Hematopoietic multipotent progenitor cell treated with erythropoietin and hydrocortisone succinate and interleukin-3 and kit ligand, for 15 days (in vitro differentiated cells): ENCODE results near the gene DGAT2L6.

Source experiments
- DNase-seq: peaks from one replicate; pipeline ENCODE4 v3.0.0-alpha.2; 2015; ENCODE audit warnings: low spot score

Gene DGAT2L6, protein sequence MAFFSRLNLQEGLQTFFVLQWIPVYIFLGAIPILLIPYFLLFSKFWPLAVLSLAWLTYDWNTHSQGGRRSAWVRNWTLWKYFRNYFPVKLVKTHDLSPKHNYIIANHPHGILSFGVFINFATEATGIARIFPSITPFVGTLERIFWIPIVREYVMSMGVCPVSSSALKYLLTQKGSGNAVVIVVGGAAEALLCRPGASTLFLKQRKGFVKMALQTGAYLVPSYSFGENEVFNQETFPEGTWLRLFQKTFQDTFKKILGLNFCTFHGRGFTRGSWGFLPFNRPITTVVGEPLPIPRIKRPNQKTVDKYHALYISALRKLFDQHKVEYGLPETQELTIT

DNA sequence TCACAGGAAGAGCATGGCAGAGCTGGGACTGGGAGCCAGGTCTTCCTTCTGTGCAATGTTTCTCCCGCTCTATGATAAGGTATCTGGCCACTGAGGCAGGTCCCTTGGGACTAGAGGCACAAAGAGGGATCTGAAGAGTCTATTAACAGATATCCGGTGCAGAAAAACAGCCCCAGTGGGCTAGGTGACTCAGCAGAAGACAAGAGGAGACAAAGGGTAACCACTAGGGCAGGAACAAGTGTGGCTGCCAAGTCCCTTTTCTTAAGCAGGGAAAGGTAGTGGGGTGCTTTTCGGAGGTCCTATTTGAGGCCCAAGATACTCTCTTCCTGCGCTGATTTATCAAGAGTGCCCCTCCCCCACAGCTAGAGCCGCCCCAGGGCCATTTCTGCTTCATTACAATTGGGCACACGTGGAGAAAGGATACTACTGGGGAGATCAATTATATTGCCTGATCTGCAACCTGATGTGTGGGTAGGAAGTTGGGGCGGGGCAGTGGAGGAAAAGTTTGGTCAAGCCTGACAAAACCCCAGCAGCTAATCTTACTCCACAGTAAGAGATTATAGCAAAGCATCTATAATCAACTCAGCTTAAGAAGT, at the start of gene DGAT2L6:
TSS of gene DGAT2L6 (plus strand) at position 546 of the 596 bp plus-strand sequence. CDS start 100 bp downstream, outside the sequence.
- DNase-seq, result no peak

DNA sequence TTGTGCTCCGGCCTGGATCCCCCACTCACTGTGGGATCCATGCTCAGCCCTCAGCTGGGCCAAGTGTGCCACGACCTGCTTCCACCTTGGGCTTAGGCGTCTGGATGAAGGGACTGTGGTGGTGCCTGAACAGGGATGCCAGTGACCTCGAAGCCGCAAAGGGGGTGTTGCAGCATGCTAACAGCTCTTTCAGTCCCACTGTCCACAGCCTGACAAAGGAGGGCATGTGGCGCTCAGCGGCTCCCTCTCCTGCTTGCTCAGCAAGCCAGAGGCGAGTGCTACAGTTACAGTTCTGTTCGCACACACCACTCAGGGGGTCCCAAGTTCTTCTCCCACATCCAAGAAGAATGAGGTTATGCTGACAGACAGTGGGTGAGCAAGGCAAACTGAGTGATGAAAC, 49.2 kb upstream of the DGAT2L6 start:
- DNase-seq, result no peak

DNA sequence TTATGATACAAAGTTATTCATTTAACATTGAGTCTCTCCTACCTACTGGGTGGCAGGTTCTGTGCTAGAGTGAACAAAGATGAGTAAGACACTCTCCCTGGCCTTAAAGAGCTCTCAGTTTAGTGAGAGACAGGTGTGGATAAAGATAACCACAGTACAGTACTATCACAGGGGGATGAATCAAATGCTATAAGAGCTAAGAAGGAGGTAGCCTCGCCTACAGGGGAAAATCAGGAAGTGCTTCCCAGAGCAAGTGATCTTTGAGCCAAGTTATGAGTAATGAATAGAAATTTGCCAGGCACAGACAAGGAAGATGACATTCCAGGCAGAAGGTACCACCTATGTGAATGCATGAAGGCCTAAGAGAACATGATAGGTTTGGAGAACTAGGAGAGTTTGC, 47.5 kb upstream of the DGAT2L6 start:
- no peak for DNase-seq

DNA sequence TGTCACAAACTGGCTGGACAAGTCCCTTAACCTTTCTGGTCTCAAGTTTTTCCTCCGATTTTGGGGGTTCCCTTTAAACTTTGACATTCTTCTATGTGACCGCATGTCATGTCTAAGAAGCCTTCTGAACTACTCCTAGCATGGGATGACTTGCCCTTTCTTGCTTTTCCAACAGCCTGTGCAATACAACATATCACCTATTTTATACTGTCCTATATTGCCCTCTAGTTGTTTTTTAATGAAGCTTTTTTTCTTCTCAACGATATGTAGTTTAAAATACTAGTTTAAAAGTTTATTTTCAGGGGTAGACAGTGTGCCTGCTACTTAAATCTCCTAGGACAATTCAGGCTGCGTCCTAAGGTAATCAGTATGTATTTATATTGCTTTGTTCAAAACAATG, 45.1 kb upstream of the DGAT2L6 start:
- DNase-seq, result peak; percentile 2

DNA sequence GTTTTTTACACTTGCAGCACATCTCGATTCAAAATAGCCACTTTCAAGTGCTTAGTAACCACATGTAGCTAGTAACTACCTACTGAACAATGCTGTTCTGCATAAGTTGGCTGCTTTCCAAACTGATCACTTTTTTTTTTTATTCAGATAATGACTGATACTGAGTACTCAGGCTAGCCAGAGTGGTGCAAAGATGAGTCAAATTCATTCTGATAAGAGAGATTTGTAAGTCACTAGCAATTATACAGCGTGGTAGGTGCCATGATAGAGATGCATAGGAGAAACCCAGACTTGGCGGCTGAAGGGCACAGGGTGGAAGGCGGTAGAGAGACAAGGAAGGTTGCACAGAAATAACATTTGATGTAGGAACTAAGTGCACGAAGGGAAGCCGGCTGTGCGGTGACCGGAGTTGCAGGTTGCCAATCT, 44.4 kb upstream of the DGAT2L6 start:
- peak; percentile 7 for DNase-seq

DNA sequence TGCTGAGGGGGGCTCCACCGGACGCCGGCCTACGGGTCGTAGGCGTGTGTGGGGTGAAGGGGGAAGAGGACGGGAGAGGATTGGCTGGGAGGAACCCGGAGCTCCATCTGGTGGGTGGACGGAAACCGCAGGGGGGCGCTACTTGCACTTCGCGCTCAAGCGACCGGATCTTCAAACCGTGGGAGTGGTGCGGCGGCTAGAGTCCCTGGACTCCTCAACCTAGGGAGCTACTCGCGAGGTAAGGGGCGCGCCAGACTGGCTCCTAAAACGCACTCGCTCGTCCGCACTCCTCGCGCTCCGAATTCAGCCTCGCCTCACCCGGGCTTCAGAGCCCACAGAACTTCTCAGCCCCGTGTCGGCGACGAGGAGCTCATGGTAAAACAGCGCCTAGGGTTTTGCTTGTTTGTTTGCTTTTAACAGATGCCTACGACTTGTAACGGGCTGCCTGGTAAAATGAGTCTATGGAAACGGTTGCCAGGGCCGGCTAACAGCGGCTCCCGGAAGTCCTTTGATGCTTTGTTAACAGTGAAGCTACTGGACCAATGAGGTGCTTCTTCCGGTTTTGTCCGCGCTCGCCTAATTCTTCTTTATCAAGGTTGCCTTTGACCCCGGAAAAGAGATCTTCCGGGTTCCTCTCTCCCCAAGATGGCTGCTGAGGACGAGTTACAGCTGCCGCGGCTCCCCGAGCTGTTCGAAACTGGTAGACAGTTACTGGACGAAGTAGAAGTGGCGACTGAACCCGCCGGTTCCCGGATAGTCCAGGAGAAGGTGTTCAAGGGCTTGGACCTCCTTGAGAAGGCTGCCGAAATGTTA, 43.8 kb upstream of the DGAT2L6 start, which contains the start of gene IGBP1:
TSS of gene IGBP1 (plus strand) at position 145 of the 813 bp plus-strand sequence. CDS start at position 646, 501 bp downstream.
- peak; percentile 86 for DNase-seq

DNA sequence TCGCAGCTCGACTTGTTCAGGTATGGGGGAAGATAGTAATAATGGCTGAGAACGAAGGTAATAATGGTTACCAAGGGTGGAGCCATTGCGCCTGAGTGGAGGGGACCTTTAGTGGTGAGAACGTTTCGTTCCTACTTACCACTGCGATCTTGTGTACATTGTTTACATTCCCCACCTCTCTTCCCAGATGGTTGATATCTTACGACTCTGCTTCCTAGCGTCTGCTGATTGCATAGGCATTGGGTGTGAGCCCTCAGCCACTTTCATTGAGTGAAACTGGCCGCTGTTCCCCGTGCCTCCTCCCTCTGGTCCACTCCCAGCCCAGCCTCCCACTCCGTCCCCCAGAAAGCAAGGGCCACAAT, 43.2 kb upstream of the DGAT2L6 start:
- no peak for DNase-seq

DNA sequence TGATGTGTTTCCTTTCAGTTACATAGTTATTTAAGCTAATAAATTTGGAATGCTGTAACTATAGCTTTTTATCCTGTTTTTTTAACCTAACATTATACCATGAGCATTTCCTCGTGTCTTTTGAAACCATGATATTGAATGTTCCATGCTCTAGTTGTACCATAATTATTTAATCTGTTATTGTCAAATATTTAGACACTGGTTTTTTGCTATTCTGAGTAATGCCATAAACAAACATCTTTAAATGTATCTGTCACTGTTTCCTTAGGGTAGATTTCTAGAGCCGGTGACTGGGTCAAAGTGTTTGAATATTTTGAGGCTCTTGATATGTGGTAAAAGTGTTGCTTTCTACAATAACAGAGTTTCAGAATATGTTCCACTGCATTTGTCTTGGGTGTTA, 38.7 kb upstream of the DGAT2L6 start:
- DNase-seq, result no peak

DNA sequence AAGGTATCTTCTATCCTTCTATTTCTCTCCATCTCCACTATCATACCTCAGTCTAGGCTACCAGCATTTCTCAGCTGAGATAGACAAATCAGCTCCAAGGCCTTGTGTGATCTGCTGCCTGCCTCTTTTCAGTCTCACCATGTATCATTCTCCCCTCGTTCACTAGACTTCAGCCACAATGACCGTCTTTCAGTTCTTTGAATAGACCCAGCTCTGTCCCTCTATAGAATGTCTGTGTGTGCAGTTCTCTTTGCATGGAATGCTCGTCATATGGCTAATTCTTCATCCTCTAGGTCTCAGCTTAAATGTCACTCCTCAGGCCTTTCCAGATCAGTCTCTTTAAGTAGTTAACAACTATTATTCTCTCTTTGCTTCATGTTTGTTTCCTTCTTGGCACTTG, 37.5 kb upstream of the DGAT2L6 start:
- no peak for DNase-seq

DNA sequence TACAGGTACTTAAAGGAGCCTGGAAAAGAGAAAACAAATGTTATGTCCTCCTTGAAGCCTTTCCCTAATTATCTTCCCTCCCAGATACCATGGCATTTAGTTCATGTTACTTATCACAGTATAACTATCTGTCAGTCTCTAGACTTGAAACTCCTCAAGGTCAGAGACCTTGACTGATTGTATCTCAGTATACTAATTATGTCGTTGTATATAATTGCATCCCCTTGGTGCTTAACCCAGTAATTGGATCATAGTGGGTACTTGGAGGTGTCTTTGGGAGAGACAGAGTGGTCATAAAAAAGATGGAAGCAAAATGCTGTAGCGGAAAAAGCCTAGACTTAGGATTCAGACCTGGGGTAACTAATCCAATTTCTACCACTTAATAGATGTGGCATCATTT, 35.9 kb upstream of the DGAT2L6 start:
- DNase-seq, result no peak

DNA sequence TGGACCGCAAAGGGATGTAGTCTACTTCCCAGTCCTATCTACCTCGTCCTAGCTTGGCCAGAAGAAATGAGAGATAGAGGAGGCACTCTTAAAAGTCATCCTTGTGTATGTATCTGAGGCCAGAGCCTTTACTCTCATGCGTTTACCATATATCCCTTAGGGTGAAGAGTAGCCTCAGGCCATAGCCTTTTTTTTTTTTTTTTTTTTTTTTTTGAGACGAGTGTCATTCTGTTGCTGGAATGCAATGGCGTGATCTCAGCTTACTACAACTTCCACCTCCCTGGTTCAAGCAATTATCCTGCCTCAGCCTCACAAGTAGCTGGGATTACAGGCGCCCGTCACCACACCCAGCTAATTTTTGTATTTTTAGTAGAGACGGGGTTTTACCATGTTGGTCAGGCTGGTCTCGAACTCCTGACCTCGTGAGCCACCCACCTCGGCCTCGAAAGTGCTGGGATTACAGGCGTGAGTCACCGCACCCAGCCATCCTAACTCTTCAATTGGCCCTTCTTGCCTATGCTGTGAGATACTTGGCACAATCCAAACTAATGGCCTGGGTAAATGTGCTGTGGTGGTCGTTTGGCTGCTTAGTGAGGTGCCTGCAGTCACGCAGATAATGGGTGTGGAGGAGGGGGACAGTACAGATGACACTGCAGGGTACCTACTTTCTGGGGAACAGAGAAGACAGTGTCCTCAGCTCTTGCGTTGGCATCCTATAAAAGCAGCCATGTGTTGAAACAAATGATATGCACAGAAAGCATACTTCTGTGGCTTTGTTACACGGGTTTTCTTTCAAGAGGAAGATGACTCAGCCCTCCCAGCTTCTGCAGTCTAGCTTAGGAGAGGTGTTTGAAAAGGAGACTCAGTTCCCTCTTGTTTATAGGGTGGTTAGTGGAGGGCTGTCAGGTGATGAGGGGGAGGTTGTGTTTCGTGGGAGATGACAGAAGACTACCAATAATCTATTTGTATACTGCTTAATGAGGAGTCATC, 10.4 kb upstream of the DGAT2L6 start:
- DNase-seq, result no peak

DNA sequence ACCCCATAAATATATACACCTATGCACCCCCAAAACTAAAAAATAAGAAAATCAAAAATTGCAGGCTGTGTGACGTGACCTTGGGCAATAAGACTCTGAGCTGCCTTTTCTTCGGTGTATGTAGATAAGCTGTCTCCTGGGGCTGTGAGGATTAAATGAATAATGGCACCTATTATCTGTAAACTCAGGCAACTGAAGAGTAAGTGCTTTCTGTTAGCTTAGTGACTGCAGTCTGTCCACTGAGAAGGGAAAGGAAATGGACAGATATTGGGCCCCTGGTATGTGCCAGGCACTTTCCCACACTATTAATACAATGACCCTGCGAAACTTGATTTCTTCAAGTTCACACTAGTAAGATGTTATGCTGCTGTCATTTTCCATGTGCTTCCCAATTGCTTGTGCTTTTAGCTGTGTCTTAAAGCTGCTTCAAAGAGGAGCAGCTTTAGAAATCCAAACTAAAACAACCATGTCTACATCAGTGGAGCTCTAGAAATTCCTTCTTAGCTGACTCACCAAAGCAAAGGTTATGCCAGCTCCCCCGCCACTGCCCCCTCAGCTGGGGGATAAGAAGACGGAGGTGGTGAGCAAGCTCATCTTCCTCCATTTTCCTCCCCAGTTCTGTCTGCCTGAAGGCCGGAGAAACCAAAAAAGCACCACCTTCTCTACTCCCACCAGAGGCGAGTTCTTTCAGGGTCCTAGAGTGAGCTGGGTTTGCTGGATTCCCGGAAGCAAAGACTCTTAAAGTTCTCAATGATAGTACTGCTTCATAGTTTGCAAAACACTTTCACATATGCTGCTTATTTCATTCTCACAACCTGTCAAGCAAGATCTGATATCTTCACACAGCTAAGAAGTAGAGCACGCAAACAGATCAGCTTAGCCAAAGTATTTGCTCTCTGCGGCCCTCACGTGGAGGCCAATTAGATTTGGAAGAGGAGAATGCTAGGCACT, 8.8 kb upstream of the DGAT2L6 start:
- no peak for DNase-seq

DNA sequence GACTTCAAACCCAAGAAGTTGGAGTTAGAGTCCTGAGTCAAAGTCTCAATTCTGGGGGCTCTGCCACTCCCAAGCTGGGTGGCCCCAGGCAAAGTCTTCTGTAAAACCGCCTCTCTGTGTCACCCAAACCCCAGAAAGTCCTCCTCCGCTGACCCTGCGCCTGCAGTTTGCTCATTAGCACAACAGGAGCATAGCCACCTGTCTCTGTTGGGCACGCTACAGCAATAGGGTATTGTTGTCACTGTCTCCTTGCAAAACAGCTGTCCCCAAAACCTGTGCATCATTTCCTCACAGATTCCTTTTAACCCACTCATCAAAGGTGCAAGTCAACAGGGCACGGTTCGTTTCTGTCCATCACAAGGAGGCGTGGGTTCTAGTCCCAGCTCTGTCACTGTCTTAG, 8.0 kb upstream of the DGAT2L6 start:
- DNase-seq, result no peak

DNA sequence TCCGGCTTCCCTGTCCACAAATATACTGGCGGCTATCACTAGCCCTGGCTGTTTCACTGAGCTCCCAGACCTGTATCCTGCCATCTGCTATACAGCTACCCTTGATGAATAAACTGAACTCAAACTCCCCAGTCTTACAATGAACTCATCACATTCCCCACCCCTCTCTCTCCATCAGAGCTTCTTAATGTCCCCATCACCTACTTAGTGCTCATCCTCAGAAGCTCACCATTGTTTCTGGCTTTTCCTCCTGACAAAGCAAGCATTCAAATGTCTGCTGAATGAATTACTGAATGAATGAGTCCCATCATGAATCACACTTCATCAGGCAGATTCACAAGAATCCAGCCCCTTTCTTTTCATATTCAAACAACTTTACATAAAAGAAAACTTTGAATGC, 5.7 kb upstream of the DGAT2L6 start:
- DNase-seq, result no peak

DNA sequence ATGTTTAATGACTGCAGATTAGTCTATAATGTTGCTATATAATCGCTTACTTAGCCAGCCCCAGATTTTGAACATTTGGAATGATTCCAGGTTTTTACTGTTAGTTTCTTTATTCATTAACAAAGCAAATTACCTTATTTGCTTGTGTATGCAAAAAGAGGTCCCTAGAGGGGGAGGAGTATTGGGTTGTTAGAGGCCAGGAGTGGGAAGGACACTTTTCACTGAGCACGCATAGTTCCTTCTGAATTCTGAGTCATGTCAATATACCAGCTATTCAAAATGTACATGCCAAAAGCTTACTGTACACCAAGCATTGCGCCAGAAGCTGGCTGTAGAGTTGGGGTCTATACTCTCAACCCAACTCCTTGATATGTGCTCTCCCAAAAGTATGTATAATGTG, 5.1 kb upstream of the DGAT2L6 start:
- DNase-seq, result no peak

DNA sequence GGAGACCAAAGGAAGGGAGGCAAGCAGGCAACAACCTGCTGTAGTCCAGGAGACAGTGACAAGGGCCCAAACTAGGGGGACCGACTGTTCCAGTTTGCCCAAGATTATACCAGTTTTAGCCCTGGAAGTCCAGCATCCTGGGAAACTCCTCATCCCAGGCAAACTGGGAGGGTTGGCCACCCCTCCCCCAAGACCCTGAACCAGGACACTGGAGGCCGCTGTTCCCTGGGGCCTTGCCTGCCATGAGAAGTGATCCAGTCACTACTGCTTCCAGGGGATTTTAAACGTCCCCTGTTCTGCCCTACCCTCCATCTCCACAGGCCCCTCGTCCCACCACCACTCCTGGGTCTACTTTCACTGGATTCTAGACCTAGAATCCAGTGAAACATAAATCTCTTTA, 4.3 kb upstream of the DGAT2L6 start:
- DNase-seq, result no peak

DNA sequence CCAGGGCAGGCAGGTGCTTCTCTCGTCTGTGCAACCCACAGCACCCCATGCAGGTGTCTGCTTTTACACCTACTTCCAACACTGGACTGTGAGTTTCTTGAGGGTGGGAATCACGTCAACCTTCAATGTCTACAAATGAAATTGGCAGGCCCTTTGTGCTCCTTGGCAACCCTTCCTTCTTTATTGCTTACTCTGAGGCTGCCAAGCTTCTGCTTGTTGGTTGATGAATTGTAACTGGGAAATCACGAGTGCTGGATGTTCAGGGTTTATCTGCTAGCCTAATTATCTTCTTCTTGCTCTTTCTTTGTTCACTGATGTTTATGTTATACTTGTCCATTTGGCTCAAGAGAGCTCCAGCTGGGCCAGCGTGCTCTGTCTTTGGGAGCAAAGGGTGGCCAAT, 2.5 kb upstream of the DGAT2L6 start:
- no peak for DNase-seq

DNA sequence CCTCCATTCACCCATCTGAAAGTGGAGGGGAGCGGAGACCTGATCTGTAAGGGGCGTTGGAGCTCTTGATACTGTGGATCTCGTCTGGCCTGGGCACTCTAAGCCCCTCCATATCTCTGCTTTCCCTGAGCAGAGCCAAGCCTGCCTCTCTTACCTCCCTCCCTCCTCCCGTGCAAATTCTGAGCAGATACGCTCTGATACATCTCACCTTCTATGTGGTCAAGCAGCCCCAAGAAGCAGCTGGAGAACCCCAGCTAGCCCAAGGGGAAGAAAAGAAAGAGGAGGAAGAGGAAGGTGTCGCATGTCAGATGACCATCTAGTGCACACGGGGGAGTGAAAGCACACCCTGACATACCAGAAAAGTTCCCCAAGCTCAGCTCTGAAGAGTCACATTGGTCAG, 1.9 kb upstream of the DGAT2L6 start:
- DNase-seq, result no peak

DNA sequence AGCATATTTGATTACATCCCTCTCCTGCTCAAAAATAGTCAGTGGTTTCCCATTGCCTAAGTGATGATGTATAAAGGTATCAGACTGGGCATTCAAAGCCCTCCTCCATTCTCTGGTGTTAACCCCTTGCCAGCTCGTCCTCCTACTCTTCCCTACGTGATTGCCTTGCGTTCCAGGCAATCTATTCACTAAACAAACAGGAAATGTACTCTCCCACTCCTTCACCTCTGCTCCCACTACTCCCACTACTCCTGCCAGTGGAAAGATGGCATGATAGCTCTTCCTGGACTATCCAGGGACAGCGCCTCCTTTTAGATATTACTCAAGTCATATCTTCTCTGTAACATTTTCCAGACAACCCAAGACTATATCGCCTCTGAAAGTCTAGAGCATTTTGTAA, 5.8 kb downstream of the DGAT2L6 start:
- DNase-seq, result no peak

DNA sequence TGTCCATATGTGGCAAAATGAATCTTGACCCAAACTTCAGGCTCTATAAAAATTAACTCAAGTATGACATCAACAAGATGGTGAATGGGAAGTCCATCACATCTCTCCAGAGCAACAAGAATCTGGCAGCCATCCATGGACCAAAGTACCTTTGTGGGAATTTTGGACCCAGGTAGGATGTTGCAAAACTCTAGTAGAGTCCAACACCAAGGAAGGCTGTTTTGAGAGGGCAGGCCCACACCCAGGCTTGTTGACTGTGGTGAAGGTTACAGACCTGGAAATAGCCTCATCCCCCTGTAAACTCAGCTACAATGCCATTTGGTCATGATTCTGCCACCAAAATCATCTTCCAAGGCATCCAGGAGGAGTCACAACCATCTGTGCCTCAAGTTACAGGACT, 12.9 kb downstream of the DGAT2L6 start:
- no peak for DNase-seq
